Endothelial cell of umbilical vein (primary cell): Measurements from ENCODE around the gene MROH8. TPM values are rescaled to one million over a fixed set of nuclear protein-coding genes. Genes with fewer than 3 reads are reported as not detected.

Experiments used
- BruUV-seq: library from RNA; stranded (reverse); fragments of 400-500 nt; replicated peaks from 2 replicates; lab custom pipeline; 2021; lab: Mats Ljungman, UMichigan
- CTCF ChIA-PET: fragments of 300-600, 350-600 bp; sonication (Branson Sonifier 250); formaldehyde crosslinking; loops from one replicate; lab custom pipeline; 2021; ENCODE audit warnings: antibody characterized with exemption, inconsistent platforms; lab: Charles Lee
- POLR2A ChIA-PET: fragments of 300-600, 350-600 bp; sonication (Branson Sonifier 250); formaldehyde crosslinking; loops from one replicate; lab custom pipeline; 2021; ENCODE audit warnings: antibody characterized with exemption, inconsistent platforms; lab: Charles Lee
- DNase-seq: peaks from one replicate; pipeline ENCODE4 v3.0.0-alpha.2; 2011; ENCODE audit warnings: low read depth, low spot score
- FAIRE-seq: peaks from 2 replicates; lab custom pipeline; 2011; peaks lifted over from hg19 to GRCh38; lab: Jason Lieb, UNC
- H2AFZ ChIP-seq: 2 replicates; pipeline ENCODE4 v1.6.0; 2012; ENCODE audit warnings: low read depth, low read length, control low read depth, inconsistent platforms
- H3K27ac ChIP-seq: 2 replicates; pipeline ENCODE4 v1.5.1; 2011; ENCODE audit warnings: low read depth, mild to moderate bottlenecking, control low read depth, low read length, moderate library complexity; ENCODE audit not compliant: insufficient read depth
- H3K27me3 ChIP-seq, 2 experiments: 2 replicates each; pipeline versions ENCODE4 v1.6.0 to v1.6.1; 2011; ENCODE audit warnings: low read length in 2 of 2, mixed read lengths in 1 of 2; ENCODE audit not compliant: control insufficient read depth in 2 of 2, insufficient read depth in 2 of 2
- H3K36me3 ChIP-seq, 2 experiments: 2 replicates in 1 of 2; 3 replicates in 1 of 2; pipeline ENCODE4 v1.5.1; 2011; ENCODE audit warnings: low read length in 2 of 2, mild to moderate bottlenecking in 1 of 2, moderate library complexity in 1 of 2; ENCODE audit not compliant: control insufficient read depth in 2 of 2, insufficient read depth in 2 of 2; ENCODE audit errors: extremely low read depth in 1 of 2
- H3K4me1 ChIP-seq: 3 replicates; pipeline ENCODE4 v1.5.1; 2011; ENCODE audit warnings: mild to moderate bottlenecking, low read length; ENCODE audit not compliant: control insufficient read depth, insufficient read depth; ENCODE audit errors: extremely low read depth
- H3K4me2 ChIP-seq: 2 replicates; pipeline ENCODE4 v1.6.1; 2011; ENCODE audit warnings: low read length, control low read depth, mixed read lengths; ENCODE audit not compliant: insufficient read depth
- H3K4me3 ChIP-seq, 3 experiments: fragments of 200-600 bp in 1 of 3; sonication (generic), shearing (Covaris generic) in 1 of 3; replicated peaks in 1 of 3; 2 replicates each; pipeline ENCODE4 v1.5.1; 2011 to 2016; ENCODE audit warnings: control low read depth in 3 of 3, low read length in 3 of 3, mild to moderate bottlenecking in 2 of 3, inconsistent platforms in 1 of 3, low read depth in 1 of 3, moderate library complexity in 1 of 3; ENCODE audit not compliant: insufficient read depth in 1 of 3
- H3K79me2 ChIP-seq: 2 replicates; pipeline ENCODE4 v1.6.0; 2012; ENCODE audit warnings: low read length, inconsistent platforms; ENCODE audit not compliant: control insufficient read depth, insufficient read depth
- H3K9ac ChIP-seq: replicated peaks from 2 replicates; pipeline ENCODE3; 2011; ENCODE audit warnings: low read length, control low read depth; ENCODE audit not compliant: insufficient read depth; ENCODE audit errors: extremely low read depth
- H3K9me1 ChIP-seq: replicated peaks from 3 replicates; pipeline ENCODE4 v1.6.0; 2011; ENCODE audit warnings: mild to moderate bottlenecking, low read length; ENCODE audit not compliant: control insufficient read depth, insufficient read depth; ENCODE audit errors: extremely low read depth
- H3K9me3 ChIP-seq: replicated peaks from 2 replicates; pipeline ENCODE4 v1.5.1; 2012; ENCODE audit warnings: low read length, inconsistent platforms; ENCODE audit not compliant: control insufficient read depth, insufficient read depth
- H4K20me1 ChIP-seq: replicated peaks from 2 replicates; pipeline ENCODE3; 2011; ENCODE audit warnings: mild to moderate bottlenecking, low read length; ENCODE audit not compliant: control insufficient read depth, insufficient read depth; ENCODE audit errors: extremely low read depth
- EZH2 ChIP-seq: IDR thresholded peaks from 2 replicates; pipeline ENCODE4 v1.6.1; 2012; ENCODE audit warnings: borderline replicate concordance, low read depth, mild to moderate bottlenecking, moderate library complexity, low read length, inconsistent platforms; ENCODE audit not compliant: severe bottlenecking
- FOS ChIP-seq: IDR thresholded peaks from 2 replicates; pipeline ENCODE4 v1.6.1; 2011; ENCODE audit warnings: mild to moderate bottlenecking, low read length, moderate library complexity, borderline replicate concordance; ENCODE audit not compliant: insufficient read depth
- GATA2 ChIP-seq: IDR thresholded peaks from 2 replicates; pipeline ENCODE4 v1.7.0; 2011; ENCODE audit warnings: low read depth, mild to moderate bottlenecking, moderate library complexity, mixed read lengths, low read length; ENCODE audit not compliant: insufficient read length, insufficient read depth
- JUN ChIP-seq: IDR thresholded peaks from 2 replicates; pipeline ENCODE4 v1.6.1; 2011; ENCODE audit warnings: borderline replicate concordance, low read depth; ENCODE audit not compliant: insufficient read length, insufficient read depth
- MYC ChIP-seq: IDR thresholded peaks from one replicate; pipeline ENCODE4 v1.6.1; 2011; ENCODE audit warnings: mild to moderate bottlenecking, low read depth, low read length
- POLR2A ChIP-seq: IDR thresholded peaks from 2 replicates; pipeline ENCODE4 v1.6.1; 2012; ENCODE audit warnings: low read depth, mild to moderate bottlenecking, control low read depth, low read length
- POLR2AphosphoS5 ChIP-seq: IDR thresholded peaks from 2 replicates; pipeline ENCODE4 v1.6.1; 2012; ENCODE audit warnings: low read depth, mild to moderate bottlenecking, control low read depth, low read length, moderate library complexity; ENCODE audit not compliant: insufficient read depth
- dilution Hi-C: fragments of 300-500 bp; cut with MboI; formaldehyde crosslinking; loops from one replicate; pipeline ENCODE4 v1.15.0; 2019; ENCODE audit warnings: low sequenced_read_pairs; ENCODE audit not compliant: extremely low pct_ligation_motif_present
- intact Hi-C: fragments of 100-400 bp; cut with micrococcal nuclease; formaldehyde crosslinking; loops from one replicate; pipeline ENCODE4 v1.10.0; 2022
- polyA plus RNA-seq, 4 experiments: library from polyadenylated mRNA; depleted of rRNA in 3 of 4; stranded (reverse) in 3 of 4; unstranded in 1 of 4; fragments of >200 nt; gene quantifications; 2 replicates each; pipeline versions ENCODE4 v1.2.1 to v1.2.3, GENCODE V29; 2011 to 2012; ENCODE audit warnings: missing spikeins in 1 of 4
- total RNA-seq: library from RNA; stranded (reverse); gene quantifications from 2 replicates; pipeline ENCODE4 v1.2.3, GENCODE V29; 2021
- TF ChIP-seq, protein P1 (sequence below): IDR thresholded peaks from 2 replicates; pipeline ENCODE4 v1.6.1; 2011; ENCODE audit not compliant: insufficient read depth, insufficient read length
- TF ChIP-seq, protein P2 (sequence below), 2 donors: IDR thresholded peaks; 1 replicate in 1 of 2; 2 replicates in 1 of 2; pipeline ENCODE4 v1.5.1; 2011; ENCODE audit warnings: low read length in 2 of 2, mild to moderate bottlenecking in 2 of 2, moderate library complexity in 2 of 2, control low read depth in 1 of 2, inconsistent platforms in 1 of 2, low read depth in 1 of 2; ENCODE audit not compliant: insufficient read depth in 1 of 2; ENCODE audit errors: extremely low read depth in 1 of 2

The MROH8 gene
- total and polyA plus RNA-seq, 2 donors (not counting 3 experiments of a cell fraction or from before 2014, with no cell fraction given), result 1.3 to 1.5 TPM

DNA sequence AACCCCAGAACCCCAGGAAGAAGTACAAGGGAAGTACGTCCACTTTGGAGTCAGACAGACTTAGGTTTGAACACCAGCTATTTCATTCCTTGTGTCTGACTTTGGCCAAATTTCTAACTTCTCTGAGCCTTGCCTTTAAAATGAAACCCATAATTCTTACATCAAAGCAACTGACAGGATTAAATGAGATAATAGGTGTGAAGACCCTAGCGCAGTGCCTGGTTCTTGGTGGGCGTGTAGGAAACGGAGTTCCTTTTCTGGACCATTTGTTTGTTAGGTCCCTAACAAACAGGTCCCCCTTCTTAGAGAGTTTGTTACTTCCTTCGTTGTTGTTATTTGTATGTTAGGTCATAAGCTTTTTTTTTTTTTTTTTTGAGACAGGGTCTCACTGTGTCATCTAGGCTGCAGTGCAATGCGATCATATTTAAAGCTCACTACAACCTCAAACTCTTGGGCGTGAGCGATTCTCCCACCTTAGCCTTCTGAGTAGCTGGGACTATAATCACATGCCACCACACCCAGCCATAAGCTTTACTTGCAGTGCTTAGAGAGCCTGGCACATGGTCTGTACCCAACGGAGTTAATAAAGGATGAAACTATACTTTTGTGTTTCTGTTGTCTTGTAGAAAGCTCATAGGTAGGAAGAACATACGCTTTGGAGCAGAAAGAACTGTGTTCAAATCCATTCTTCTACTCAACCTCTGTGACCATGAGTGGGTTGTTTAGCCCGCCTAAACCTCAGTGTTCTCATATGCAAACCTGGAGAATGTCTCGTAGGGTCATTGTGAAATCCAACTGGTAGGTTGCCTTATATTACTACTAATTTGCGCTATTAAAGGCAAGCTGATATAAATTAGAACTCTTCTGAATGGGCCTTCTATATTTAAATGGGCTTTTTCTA lies 21.8 kb upstream of the MROH8 start:
- no TSS peak for BruUV-seq
- ChIA-PET POLR2A (interaction anchor here (0.7 kb wide), 1 partner anchor 14 kb away, joined by 6 read pairs; no protein-coding TSS in a partner anchor), CTCF (interaction anchor here (0.6 to 2.2 kb wide), 5 partner anchors 10 to 678 kb away, joined by 3 to 14 read pairs (median 3); no protein-coding TSS in a partner anchor)
- intact Hi-C loops (no loop called here), dilution Hi-C loops (no loop called here)
- no peaks in the 10 kb centered on the region for H3K9me3 ChIP-seq
- peaks cover 54% of the 10 kb centered on the region for H3K79me2 ChIP-seq
- no peaks in the 10 kb centered on the region for H3K27me3 ChIP-seq
- peaks cover 38 to 46% of the 10 kb centered on the region in 2 experiments for H3K36me3 ChIP-seq
- H3K9me1 ChIP-seq, result no peaks in the 10 kb centered on the region
- H3K4me3 ChIP-seq, result no peak overlapping the region
- no peak for DNase-seq
- H2AFZ ChIP-seq, result no peak overlapping the region
- no peak for FAIRE-seq
- no peaks in the 10 kb centered on the region for H3K4me1 ChIP-seq
- peaks cover 2% of the 10 kb centered on the region for H4K20me1 ChIP-seq
- no peak overlapping the region for H3K9ac ChIP-seq
- TF ChIP-seq, protein P1, sequence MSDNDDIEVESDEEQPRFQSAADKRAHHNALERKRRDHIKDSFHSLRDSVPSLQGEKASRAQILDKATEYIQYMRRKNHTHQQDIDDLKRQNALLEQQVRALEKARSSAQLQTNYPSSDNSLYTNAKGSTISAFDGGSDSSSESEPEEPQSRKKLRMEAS, result no peak
- no peak overlapping the region for H3K4me2 ChIP-seq
- no peak overlapping the region for H3K27ac ChIP-seq

DNA sequence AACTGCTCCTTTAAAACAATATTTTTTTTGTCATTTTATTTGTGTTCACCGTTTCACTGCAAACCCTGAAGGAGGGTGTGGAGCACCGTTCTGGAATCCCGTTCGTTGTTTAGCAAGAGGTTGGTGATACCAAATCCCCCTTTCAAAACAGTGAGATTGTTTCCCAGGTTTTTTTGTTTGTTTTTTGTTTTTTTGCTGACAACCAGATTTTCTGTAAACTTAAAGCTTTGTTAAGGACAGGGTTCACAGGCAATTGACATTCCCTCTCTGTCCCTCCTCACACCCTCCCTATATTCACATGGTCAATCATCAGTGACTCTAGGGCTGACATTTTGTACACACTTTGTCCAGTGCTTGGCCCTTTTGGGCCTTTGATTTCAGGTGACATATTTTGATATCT lies 21.0 kb upstream of the MROH8 start:
- H3K27me3 ChIP-seq, result no peaks in the 10 kb centered on the region
- intact Hi-C loops (no loop called here), dilution Hi-C loops (no loop called here)
- FAIRE-seq (no peak), DNase-seq (no peak)
- H3K4me3 ChIP-seq, result no peak overlapping the region
- peaks cover 2% of the 10 kb centered on the region for H4K20me1 ChIP-seq
- H3K4me2 ChIP-seq, result no peak overlapping the region
- no TSS peak for BruUV-seq
- peaks cover 59% of the 10 kb centered on the region for H3K79me2 ChIP-seq
- no peak for TF ChIP-seq EZH2
- no peak for TF ChIP-seq POLR2A
- TF ChIP-seq GATA2, result no peak
- no peak for TF ChIP-seq MYC
- TF ChIP-seq JUN, result no peak
- TF ChIP-seq, protein P1, result no peak
- TF ChIP-seq POLR2AphosphoS5, result no peak
- TF ChIP-seq, protein P2, sequence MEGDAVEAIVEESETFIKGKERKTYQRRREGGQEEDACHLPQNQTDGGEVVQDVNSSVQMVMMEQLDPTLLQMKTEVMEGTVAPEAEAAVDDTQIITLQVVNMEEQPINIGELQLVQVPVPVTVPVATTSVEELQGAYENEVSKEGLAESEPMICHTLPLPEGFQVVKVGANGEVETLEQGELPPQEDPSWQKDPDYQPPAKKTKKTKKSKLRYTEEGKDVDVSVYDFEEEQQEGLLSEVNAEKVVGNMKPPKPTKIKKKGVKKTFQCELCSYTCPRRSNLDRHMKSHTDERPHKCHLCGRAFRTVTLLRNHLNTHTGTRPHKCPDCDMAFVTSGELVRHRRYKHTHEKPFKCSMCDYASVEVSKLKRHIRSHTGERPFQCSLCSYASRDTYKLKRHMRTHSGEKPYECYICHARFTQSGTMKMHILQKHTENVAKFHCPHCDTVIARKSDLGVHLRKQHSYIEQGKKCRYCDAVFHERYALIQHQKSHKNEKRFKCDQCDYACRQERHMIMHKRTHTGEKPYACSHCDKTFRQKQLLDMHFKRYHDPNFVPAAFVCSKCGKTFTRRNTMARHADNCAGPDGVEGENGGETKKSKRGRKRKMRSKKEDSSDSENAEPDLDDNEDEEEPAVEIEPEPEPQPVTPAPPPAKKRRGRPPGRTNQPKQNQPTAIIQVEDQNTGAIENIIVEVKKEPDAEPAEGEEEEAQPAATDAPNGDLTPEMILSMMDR (IDR thresholded peaks at IDR 0.05; ENCODE audit: extremely low read depth in 1 of 2, insufficient read depth in 1 of 2, low read depth in 1 of 2, low read length in 2 of 2), result no peak
- TF ChIP-seq FOS, result no peak
- H3K27ac ChIP-seq, result no peak overlapping the region
- peaks cover 38 to 46% of the 10 kb centered on the region in 2 experiments for H3K36me3 ChIP-seq
- H3K9me3 ChIP-seq, result no peaks in the 10 kb centered on the region
- no peak overlapping the region for H3K9ac ChIP-seq
- CTCF ChIA-PET, result interaction anchor here (1.4 to 2.2 kb wide), 2 partner anchors 9 to 335 kb away, joined by 5 to 14 read pairs; no protein-coding TSS in a partner anchor
- no peaks in the 10 kb centered on the region for H3K4me1 ChIP-seq
- POLR2A ChIA-PET, result interaction anchor here (0.7 kb wide), 1 partner anchor 15 kb away, joined by 6 read pairs; no protein-coding TSS in a partner anchor
- no peak overlapping the region for H2AFZ ChIP-seq
- no peaks in the 10 kb centered on the region for H3K9me1 ChIP-seq
